A673 (cell line): ENCODE data around the gene TMEM132C. TPM values are rescaled to one million over a fixed set of nuclear protein-coding genes. Genes with fewer than 3 reads are reported as not detected.

Experiments used
- BruUV-seq: library from RNA; stranded (reverse); fragments of 400-500 nt; replicated peaks from 2 replicates; lab custom pipeline; 2021; lab: Mats Ljungman, UMichigan
- CTCF ChIA-PET: fragments of 300-600 bp; sonication (Branson Sonifier 250); formaldehyde crosslinking; loops from one replicate; lab custom pipeline; 2022; ENCODE audit warnings: antibody characterized with exemption; lab: Charles Lee
- POLR2A ChIA-PET: fragments of 300-600 bp; sonication (Branson Sonifier 250); formaldehyde crosslinking; loops from one replicate; lab custom pipeline; 2022; ENCODE audit warnings: antibody characterized with exemption; ENCODE audit not compliant: low non-redundant PET; lab: Charles Lee
- DNase-seq: peaks from one replicate; pipeline ENCODE4 v3.0.0-alpha.2; 2015; ENCODE audit warnings: low spot score
- H3K27ac ChIP-seq: fragments of 200-600 bp; sonication (generic); 2 replicates; pipeline ENCODE4 v1.5.1; 2016; ENCODE audit warnings: mixed run types, low read depth, mild to moderate bottlenecking, mixed read lengths, antibody characterized with exemption, low read length; ENCODE audit not compliant: poor library complexity, severe bottlenecking
- H3K27me3 ChIP-seq: fragments of 200-600 bp; sonication (generic); replicated peaks from 2 replicates; pipeline ENCODE4 v1.6.1; 2017; ENCODE audit warnings: mixed run types, low read depth, mild to moderate bottlenecking, mixed read lengths, antibody characterized with exemption, low read length; ENCODE audit not compliant: insufficient read depth, poor library complexity
- H3K36me3 ChIP-seq: fragments of 200-600 bp; sonication (generic); 2 replicates; pipeline ENCODE4 v1.6.1; 2016; ENCODE audit warnings: mixed run types, mild to moderate bottlenecking, mixed read lengths, antibody characterized with exemption, low read length; ENCODE audit not compliant: insufficient read depth, poor library complexity, severe bottlenecking
- H3K4me1 ChIP-seq: fragments of 200-600 bp; sonication (generic); 2 replicates; pipeline ENCODE4 v1.6.1; 2017; ENCODE audit warnings: mixed run types, mild to moderate bottlenecking, mixed read lengths, antibody characterized with exemption, low read length; ENCODE audit not compliant: insufficient read depth, poor library complexity, severe bottlenecking
- H3K4me3 ChIP-seq: fragments of 200-600 bp; sonication (generic); 2 replicates; pipeline ENCODE4 v1.5.1; 2016; ENCODE audit warnings: low read depth, mixed run types, mild to moderate bottlenecking, mixed read lengths, low read length; ENCODE audit not compliant: poor library complexity, severe bottlenecking
- H3K9me3 ChIP-seq: fragments of 200-600 bp; sonication (generic); 2 replicates; pipeline ENCODE4 v1.6.1; 2016; ENCODE audit warnings: mixed run types, low read depth, mild to moderate bottlenecking, mixed read lengths, antibody characterized with exemption, low read length; ENCODE audit not compliant: poor library complexity, severe bottlenecking
- EZH2 ChIP-seq: fragments of 200-600 bp; sonication (generic); IDR thresholded peaks from 2 replicates; pipeline ENCODE4 v1.6.1; 2017; ENCODE audit warnings: borderline replicate concordance, low read depth, mild to moderate bottlenecking, mixed read lengths, antibody characterized with exemption, low read length; ENCODE audit not compliant: poor library complexity, severe bottlenecking
- intact Hi-C: fragments of 100-400 bp; cut with micrococcal nuclease; formaldehyde crosslinking; loops from one replicate; pipeline ENCODE4 v1.10.0; 2022; ENCODE audit not compliant: unreplicated experiment
- total RNA-seq: library from RNA; stranded (reverse); gene quantifications from 2 replicates; pipeline ENCODE4 v1.2.3, GENCODE V29; 2021
- TF ChIP-seq, protein P1 (sequence below): fragments of 300-800, 200-600 bp; sonication (generic); conservative IDR thresholded peaks from 2 replicates; pipeline ENCODE4 v1.5.1; 2017; ENCODE audit warnings: low read depth, mild to moderate bottlenecking, antibody characterized with exemption, low read length, moderate library complexity, mixed read lengths

Gene TMEM132C
- total RNA-seq, 1 experiment from 2014 or later: not detected

DNA sequence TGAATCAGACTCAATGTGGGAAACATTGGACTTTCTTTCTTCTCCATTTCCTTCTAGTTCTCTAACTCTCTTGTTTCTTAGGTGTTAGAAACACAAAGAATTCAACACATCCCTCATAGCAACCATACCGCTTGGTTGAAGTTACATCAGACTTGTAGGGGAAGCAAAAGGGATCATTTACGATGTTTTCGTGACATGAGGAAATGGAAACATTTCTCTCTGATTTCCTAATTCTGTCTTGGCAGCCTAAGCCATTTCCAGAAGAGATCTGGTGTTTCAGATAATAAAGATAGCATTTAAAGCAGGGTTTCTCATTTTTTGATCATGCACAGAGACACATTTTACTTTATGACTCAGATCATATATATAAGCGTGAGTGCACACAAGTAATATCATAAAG, 202.0 kb downstream of the TMEM132C start:
- no peak overlapping the region for H3K4me3 ChIP-seq
- BruUV-seq: no TSS peak
- CTCF ChIA-PET: no interaction called here

GRCh38 chr12:128471491-128471890, 204.5 kb downstream of the TMEM132C start:
- no peaks in the 10 kb centered on the region for H3K36me3 ChIP-seq
- H3K4me3 ChIP-seq: no peak overlapping the region
- intact Hi-C loops: no loop called here
- POLR2A ChIA-PET: no interaction called here
- no peak for DNase-seq
- BruUV-seq: no TSS peak
- no peak for TF ChIP-seq EZH2
- TF ChIP-seq, protein P1, sequence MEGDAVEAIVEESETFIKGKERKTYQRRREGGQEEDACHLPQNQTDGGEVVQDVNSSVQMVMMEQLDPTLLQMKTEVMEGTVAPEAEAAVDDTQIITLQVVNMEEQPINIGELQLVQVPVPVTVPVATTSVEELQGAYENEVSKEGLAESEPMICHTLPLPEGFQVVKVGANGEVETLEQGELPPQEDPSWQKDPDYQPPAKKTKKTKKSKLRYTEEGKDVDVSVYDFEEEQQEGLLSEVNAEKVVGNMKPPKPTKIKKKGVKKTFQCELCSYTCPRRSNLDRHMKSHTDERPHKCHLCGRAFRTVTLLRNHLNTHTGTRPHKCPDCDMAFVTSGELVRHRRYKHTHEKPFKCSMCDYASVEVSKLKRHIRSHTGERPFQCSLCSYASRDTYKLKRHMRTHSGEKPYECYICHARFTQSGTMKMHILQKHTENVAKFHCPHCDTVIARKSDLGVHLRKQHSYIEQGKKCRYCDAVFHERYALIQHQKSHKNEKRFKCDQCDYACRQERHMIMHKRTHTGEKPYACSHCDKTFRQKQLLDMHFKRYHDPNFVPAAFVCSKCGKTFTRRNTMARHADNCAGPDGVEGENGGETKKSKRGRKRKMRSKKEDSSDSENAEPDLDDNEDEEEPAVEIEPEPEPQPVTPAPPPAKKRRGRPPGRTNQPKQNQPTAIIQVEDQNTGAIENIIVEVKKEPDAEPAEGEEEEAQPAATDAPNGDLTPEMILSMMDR: no peak
- no peaks in the 10 kb centered on the region for H3K4me1 ChIP-seq
- H3K27ac ChIP-seq: no peak overlapping the region
- no peaks in the 10 kb centered on the region for H3K9me3 ChIP-seq
- CTCF ChIA-PET: no interaction called here
- peaks cover 26% of the 10 kb centered on the region for H3K27me3 ChIP-seq

More for the DNA sequence above, 202.0 kb downstream of the TMEM132C start:
- intact Hi-C loops: no loop called here
- H3K27ac ChIP-seq: no peak overlapping the region
- no peaks in the 10 kb centered on the region for H3K36me3 ChIP-seq
- TF ChIP-seq EZH2: no peak
- TF ChIP-seq, protein P1: no peak
- no peak for DNase-seq
- no peaks in the 10 kb centered on the region for H3K4me1 ChIP-seq
- H3K27me3 ChIP-seq: peaks cover 14% of the 10 kb centered on the region
- no peaks in the 10 kb centered on the region for H3K9me3 ChIP-seq
- POLR2A ChIA-PET: no interaction called here

- peaks cover 31% of the 10 kb centered on the region for H3K27me3 ChIP-seq
- H3K36me3 ChIP-seq: no peaks in the 10 kb centered on the region
- intact Hi-C loops: no loop called here
- H3K9me3 ChIP-seq: no peaks in the 10 kb centered on the region
- H3K27ac ChIP-seq: no peak overlapping the region
- CTCF ChIA-PET: no interaction called here
- no peak for TF ChIP-seq EZH2
- TF ChIP-seq, protein P1: no peak
- no peak overlapping the region for H3K4me3 ChIP-seq
- no peak for DNase-seq
- no TSS peak for BruUV-seq
- no peaks in the 10 kb centered on the region for H3K4me1 ChIP-seq
- POLR2A ChIA-PET: no interaction called here
Observed at GRCh38 chr12:128474916-128475315, 207.9 kb downstream of the TMEM132C start.
